ENCODE results near the gene REC8. TPM values are rescaled to one million over a fixed set of nuclear protein-coding genes. Genes with fewer than 3 reads are reported as not detected.

Gene REC8
- total and polyA plus RNA-seq, 2 of the 13 experiments (the other 11 are each of a cell fraction or from before 2014, with no cell fraction given): 3.4 to 14.7 TPM

GRCh38 chr14:24145690-24146452 is 26.0 kb upstream of the REC8 start (continued):
- peak in 1 of 2 experiments; percentile 46; a peak in 1 of 4 replicates for TF ChIP-seq NR2F1 (CRISPR knock-in tag; IDR thresholded peaks at IDR 0.05)
- no peak for TF ChIP-seq DRAP1 (CRISPR knock-in tag; IDR thresholded peaks at IDR 0.05)
- 0 out of 2 replicates have a peak, but pooled peaks have one; percentile 15 for TF ChIP-seq ZNF543 (CRISPR knock-in tag; IDR thresholded peaks at IDR 0.05)
- no peak for TF ChIP-seq ZNF841 (CRISPR knock-in tag; IDR thresholded peaks at IDR 0.05; ENCODE audit: borderline replicate concordance)
- peak; percentile 26; the same call in 1 of the 2 replicates for TF ChIP-seq TFE3 (CRISPR knock-in tag; IDR thresholded peaks at IDR 0.05)
- no peak for TF ChIP-seq MAFF (IDR thresholded peaks at IDR 0.05; ENCODE audit: low read depth, low read length)
- TF ChIP-seq ZNF703 (CRISPR knock-in tag; IDR thresholded peaks at IDR 0.05; ENCODE audit: borderline replicate concordance): no peak
- TF ChIP-seq CBX5 (CRISPR knock-in tag; IDR thresholded peaks at IDR 0.05; ENCODE audit: borderline replicate concordance): no peak; the same call in 1 of the 2 replicates
- no peak for TF ChIP-seq ZNF749 (CRISPR knock-in tag; IDR thresholded peaks at IDR 0.05; ENCODE audit: borderline replicate concordance)
- no peak for TF ChIP-seq ZNF383 (CRISPR knock-in tag; IDR thresholded peaks at IDR 0.05; ENCODE audit: borderline replicate concordance)
- no peak for TF ChIP-seq NFE2L2 (IDR thresholded peaks at IDR 0.05; ENCODE audit: low read length)
- TF ChIP-seq, protein P1, sequence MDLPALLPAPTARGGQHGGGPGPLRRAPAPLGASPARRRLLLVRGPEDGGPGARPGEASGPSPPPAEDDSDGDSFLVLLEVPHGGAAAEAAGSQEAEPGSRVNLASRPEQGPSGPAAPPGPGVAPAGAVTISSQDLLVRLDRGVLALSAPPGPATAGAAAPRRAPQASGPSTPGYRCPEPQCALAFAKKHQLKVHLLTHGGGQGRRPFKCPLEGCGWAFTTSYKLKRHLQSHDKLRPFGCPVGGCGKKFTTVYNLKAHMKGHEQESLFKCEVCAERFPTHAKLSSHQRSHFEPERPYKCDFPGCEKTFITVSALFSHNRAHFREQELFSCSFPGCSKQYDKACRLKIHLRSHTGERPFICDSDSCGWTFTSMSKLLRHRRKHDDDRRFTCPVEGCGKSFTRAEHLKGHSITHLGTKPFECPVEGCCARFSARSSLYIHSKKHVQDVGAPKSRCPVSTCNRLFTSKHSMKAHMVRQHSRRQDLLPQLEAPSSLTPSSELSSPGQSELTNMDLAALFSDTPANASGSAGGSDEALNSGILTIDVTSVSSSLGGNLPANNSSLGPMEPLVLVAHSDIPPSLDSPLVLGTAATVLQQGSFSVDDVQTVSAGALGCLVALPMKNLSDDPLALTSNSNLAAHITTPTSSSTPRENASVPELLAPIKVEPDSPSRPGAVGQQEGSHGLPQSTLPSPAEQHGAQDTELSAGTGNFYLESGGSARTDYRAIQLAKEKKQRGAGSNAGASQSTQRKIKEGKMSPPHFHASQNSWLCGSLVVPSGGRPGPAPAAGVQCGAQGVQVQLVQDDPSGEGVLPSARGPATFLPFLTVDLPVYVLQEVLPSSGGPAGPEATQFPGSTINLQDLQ (CRISPR knock-in tag; IDR thresholded peaks at IDR 0.05): no peak
- TF ChIP-seq, protein P2, sequence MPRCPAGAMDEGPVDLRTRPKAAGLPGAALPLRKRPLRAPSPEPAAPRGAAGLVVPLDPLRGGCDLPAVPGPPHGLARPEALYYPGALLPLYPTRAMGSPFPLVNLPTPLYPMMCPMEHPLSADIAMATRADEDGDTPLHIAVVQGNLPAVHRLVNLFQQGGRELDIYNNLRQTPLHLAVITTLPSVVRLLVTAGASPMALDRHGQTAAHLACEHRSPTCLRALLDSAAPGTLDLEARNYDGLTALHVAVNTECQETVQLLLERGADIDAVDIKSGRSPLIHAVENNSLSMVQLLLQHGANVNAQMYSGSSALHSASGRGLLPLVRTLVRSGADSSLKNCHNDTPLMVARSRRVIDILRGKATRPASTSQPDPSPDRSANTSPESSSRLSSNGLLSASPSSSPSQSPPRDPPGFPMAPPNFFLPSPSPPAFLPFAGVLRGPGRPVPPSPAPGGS (CRISPR knock-in tag; IDR thresholded peaks at IDR 0.05): no peak
- no peak for TF ChIP-seq SCMH1 (CRISPR knock-in tag; IDR thresholded peaks at IDR 0.05; ENCODE audit: borderline replicate concordance)
- 0 out of 2 replicates have a peak, but pooled peaks have one; percentile 29 for TF ChIP-seq ZNF713 (CRISPR knock-in tag; IDR thresholded peaks at IDR 0.05)
- TF ChIP-seq KAT2B (IDR thresholded peaks at IDR 0.05; ENCODE audit: borderline replicate concordance, low read depth, low read length): no peak
- peak; percentile 65; the same call in 1 of the 2 replicates for TF ChIP-seq ZFP41 (CRISPR knock-in tag; IDR thresholded peaks at IDR 0.05; ENCODE audit: borderline replicate concordance)
- TF ChIP-seq CHCHD3 (CRISPR knock-in tag; IDR thresholded peaks at IDR 0.05): no peak
- TF ChIP-seq, protein P3, sequence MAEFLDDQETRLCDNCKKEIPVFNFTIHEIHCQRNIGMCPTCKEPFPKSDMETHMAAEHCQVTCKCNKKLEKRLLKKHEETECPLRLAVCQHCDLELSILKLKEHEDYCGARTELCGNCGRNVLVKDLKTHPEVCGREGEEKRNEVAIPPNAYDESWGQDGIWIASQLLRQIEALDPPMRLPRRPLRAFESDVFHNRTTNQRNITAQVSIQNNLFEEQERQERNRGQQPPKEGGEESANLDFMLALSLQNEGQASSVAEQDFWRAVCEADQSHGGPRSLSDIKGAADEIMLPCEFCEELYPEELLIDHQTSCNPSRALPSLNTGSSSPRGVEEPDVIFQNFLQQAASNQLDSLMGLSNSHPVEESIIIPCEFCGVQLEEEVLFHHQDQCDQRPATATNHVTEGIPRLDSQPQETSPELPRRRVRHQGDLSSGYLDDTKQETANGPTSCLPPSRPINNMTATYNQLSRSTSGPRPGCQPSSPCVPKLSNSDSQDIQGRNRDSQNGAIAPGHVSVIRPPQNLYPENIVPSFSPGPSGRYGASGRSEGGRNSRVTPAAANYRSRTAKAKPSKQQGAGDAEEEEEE (CRISPR knock-in tag; IDR thresholded peaks at IDR 0.05; ENCODE audit: borderline replicate concordance): no peak; the same call in 1 of the 2 replicates

All from HepG2 (cell line).